WI38 (cell line): ENCODE measurements around the gene CALHM6.

Experiments
- H3K4me3 ChIP-seq: 2 replicates; pipeline ENCODE4 v1.5.1; 2011; ENCODE audit warnings: low read depth, mild to moderate bottlenecking, control low read depth, low read length
- CTCF ChIP-seq: IDR thresholded peaks from 2 replicates; pipeline ENCODE4 v1.5.1; 2012; ENCODE audit warnings: low read depth, mild to moderate bottlenecking, control low read depth, low read length

CALHM6 gene

GRCh38 chr6:116463301-116463700 lies 2.1 kb downstream of the CALHM6 start:
- TF ChIP-seq CTCF, result no peak
- H3K4me3 ChIP-seq, result no peak overlapping the region

GRCh38 chr6:116465246-116465645 lies 4.1 kb downstream of the CALHM6 start:
- TF ChIP-seq CTCF, result no peak
- H3K4me3 ChIP-seq, result no peak overlapping the region

- H3K4me3 ChIP-seq, result no peak overlapping the region
- no peak for TF ChIP-seq CTCF
Observed at GRCh38 chr6:116467096-116467495, 5.9 kb downstream of the CALHM6 start.

- no peak for TF ChIP-seq CTCF
- H3K4me3 ChIP-seq, result no peak overlapping the region
Observed at GRCh38 chr6:116467514-116467913, 6.3 kb downstream of the CALHM6 start.

GRCh38 chr6:116468293-116468692 lies 7.1 kb downstream of the CALHM6 start:
- TF ChIP-seq CTCF, result no peak
- no peak overlapping the region for H3K4me3 ChIP-seq

- no peak overlapping the region for H3K4me3 ChIP-seq
- no peak for TF ChIP-seq CTCF
Observed at GRCh38 chr6:116471531-116471930, 10.4 kb downstream of the CALHM6 start.

GRCh38 chr6:116472706-116473105 lies 11.5 kb downstream of the CALHM6 start:
- no peak overlapping the region for H3K4me3 ChIP-seq
- no peak for TF ChIP-seq CTCF
